Peyer's patch (tissue), 4 donors: ENCODE data around the gene NOSTRIN. TPM values are rescaled to one million over a fixed set of nuclear protein-coding genes. Genes with fewer than 3 reads are reported as not detected.
"Not testable (repeated sequence)": the region's sequence is repeated elsewhere in the genome, so short reads cannot be mapped to it uniquely, and the experiment has no call there.

Source experiments
- DNase-seq, 3 donors: peaks; one replicate each; pipeline ENCODE4 v3.0.0-alpha.2; 2017 to 2019
- H3K27ac ChIP-seq, 4 donors: fragments of 200-600 bp; sonication (generic); one replicate each; pipeline ENCODE4 v1.5.1; 2016 to 2019
- H3K27me3 ChIP-seq, 2 donors: fragments of 200-600 bp; sonication (generic); one replicate each; pipeline ENCODE4 v1.5.1; 2019
- H3K36me3 ChIP-seq, 3 donors: fragments of 200-600 bp; sonication (generic); one replicate each; pipeline ENCODE4 v1.5.1; 2016 to 2019
- H3K4me1 ChIP-seq, 4 donors: fragments of 200-600 bp; sonication (generic); one replicate each; pipeline ENCODE4 v1.5.1; 2016 to 2019
- H3K4me3 ChIP-seq, 4 donors: fragments of 200-600 bp; sonication (generic); 1 replicate in 3 of 4; 2 replicates in 1 of 4; pipeline ENCODE4 v1.5.1; 2016 to 2019; ENCODE audit warnings: mild to moderate bottlenecking in 1 of 4
- H3K9me3 ChIP-seq, 4 donors: fragments of 200-600 bp; sonication (generic); one replicate each; pipeline ENCODE4 v1.5.1; 2016 to 2019; ENCODE audit warnings: mild to moderate bottlenecking in 1 of 4
- POLR2A ChIP-seq, 2 donors: fragments of 450-650 bp; IDR thresholded peaks; one replicate each; pipeline ENCODE4 v1.5.1; 2017; ENCODE audit warnings: antibody characterized with exemption in 2 of 2, mild to moderate bottlenecking in 2 of 2, moderate library complexity in 2 of 2
- total RNA-seq, 4 donors: library from RNA; depleted of rRNA; stranded (reverse); fragments of >200 nt; gene quantifications; one replicate each; pipeline ENCODE4 v1.1.0, GENCODE V29; 2016
- TF ChIP-seq, protein P1 (sequence below), 6 experiments: fragments of 450-650 bp in 4 of 6; fragments of 200-600 bp in 2 of 6; sonication (generic) in 1 of 6; IDR thresholded peaks; one replicate each; pipeline ENCODE4 v1.5.1; 2017 to 2019; ENCODE audit warnings: antibody characterized with exemption in 6 of 6, mild to moderate bottlenecking in 3 of 6, moderate library complexity in 1 of 6

Gene NOSTRIN
- total RNA-seq, 4 donors from 2014 or later, result 67.4 to 152 (median 87.7) TPM

DNA sequence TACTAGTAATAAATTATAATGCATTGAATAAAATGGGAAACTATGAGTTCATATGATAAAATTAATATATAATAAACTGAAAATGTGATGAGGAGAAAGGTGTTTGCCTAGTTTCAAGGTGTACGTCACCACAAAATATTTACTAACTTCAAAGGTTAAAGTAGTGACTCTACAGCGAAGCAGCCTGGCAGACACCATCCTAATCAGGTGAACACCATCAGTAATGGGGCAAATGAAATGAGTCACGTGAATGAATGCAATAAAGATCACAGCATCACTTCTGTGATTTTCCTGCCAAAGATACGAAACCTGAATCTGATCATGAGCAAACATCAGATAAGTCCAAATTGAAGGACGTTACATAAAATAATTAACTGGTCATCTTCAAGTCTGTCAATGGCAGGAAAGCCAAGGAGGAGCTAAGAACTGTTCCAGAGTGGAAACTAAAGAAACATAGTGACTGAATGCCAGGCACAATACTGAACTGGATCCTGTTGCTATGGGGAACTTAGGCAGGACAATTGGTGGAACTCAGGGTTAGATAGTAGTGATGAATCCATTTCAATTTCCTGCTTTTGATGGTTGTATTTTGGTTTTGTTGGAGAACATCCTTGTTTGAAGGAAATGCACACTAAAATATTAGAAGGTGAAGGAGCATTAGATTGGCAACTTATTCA is 12.1 kb upstream of the NOSTRIN start:
- Histone ChIP-seq H3K27ac (no peak overlapping the region), H3K9me3 (no peaks in the 10 kb centered on the region), H3K27me3 (no peaks in the 10 kb centered on the region), H3K4me1 (no peaks in the 10 kb centered on the region), H3K36me3 (no peaks in the 10 kb centered on the region), H3K4me3 (no peak overlapping the region)
- TF ChIP-seq, protein P1, sequence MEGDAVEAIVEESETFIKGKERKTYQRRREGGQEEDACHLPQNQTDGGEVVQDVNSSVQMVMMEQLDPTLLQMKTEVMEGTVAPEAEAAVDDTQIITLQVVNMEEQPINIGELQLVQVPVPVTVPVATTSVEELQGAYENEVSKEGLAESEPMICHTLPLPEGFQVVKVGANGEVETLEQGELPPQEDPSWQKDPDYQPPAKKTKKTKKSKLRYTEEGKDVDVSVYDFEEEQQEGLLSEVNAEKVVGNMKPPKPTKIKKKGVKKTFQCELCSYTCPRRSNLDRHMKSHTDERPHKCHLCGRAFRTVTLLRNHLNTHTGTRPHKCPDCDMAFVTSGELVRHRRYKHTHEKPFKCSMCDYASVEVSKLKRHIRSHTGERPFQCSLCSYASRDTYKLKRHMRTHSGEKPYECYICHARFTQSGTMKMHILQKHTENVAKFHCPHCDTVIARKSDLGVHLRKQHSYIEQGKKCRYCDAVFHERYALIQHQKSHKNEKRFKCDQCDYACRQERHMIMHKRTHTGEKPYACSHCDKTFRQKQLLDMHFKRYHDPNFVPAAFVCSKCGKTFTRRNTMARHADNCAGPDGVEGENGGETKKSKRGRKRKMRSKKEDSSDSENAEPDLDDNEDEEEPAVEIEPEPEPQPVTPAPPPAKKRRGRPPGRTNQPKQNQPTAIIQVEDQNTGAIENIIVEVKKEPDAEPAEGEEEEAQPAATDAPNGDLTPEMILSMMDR (IDR thresholded peaks at IDR 0.05), result no peak
- TF ChIP-seq POLR2A (IDR thresholded peaks at IDR 0.05), result no peak
- no peak for DNase-seq

- H3K4me3 ChIP-seq, H3K36me3 ChIP-seq, H3K27me3 ChIP-seq: not testable (repeated sequence)
These were observed 11.3 kb upstream of the NOSTRIN start for GRCh38 chr2:168791140-168791539.

GRCh38 chr2:168793596-168793995 is 8.8 kb upstream of the NOSTRIN start:
- Histone ChIP-seq H3K27ac (no peak overlapping the region), H3K27me3 (no peaks in the 10 kb centered on the region), H3K4me3 (no peak overlapping the region), H3K4me1 (peaks cover 0 to under 1% (median 0%) of the 10 kb centered on the region in 4 donors), H3K36me3 (no peaks in the 10 kb centered on the region), H3K9me3 (no peaks in the 10 kb centered on the region)
- no peak for DNase-seq
- TF ChIP-seq POLR2A (IDR thresholded peaks at IDR 0.05), result no peak
- TF ChIP-seq, protein P1 (IDR thresholded peaks at IDR 0.05), result no peak

More at GRCh38 chr2:168791140-168791539, 11.3 kb upstream of the NOSTRIN start:
- DNase-seq, H3K4me1 ChIP-seq, H3K9me3 ChIP-seq, H3K27ac ChIP-seq: not testable (repeated sequence)

DNA sequence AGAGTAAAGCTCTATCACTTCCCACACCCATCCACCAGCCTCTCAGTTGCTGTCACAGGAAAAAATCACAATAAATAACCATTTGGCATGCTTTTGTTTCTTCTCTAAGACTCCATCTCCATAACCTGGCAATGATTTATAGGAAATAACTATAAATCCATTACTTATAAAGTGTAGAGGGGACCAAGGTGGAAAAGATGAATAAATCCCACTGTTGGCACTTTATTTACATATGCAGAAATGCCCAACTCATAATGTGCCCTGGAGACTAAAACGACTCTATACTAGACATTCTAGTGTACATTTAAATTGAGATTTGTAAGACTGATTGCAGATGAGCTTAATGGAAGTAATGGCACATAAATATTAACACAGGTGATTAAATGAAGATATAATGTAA is 7.5 kb upstream of the NOSTRIN start:
- Histone ChIP-seq H3K27me3 (no peaks in the 10 kb centered on the region), H3K4me3 (no peak overlapping the region), H3K27ac (no peak overlapping the region), H3K9me3 (no peaks in the 10 kb centered on the region), H3K36me3 (no peaks in the 10 kb centered on the region), H3K4me1 (peaks cover 0 to 8% (median 0%) of the 10 kb centered on the region in 4 donors)
- no peak for DNase-seq
- TF ChIP-seq, protein P1 (IDR thresholded peaks at IDR 0.05), result no peak
- TF ChIP-seq POLR2A (IDR thresholded peaks at IDR 0.05), result no peak

GRCh38 chr2:168796090-168796577 is 6.3 kb upstream of the NOSTRIN start:
- TF ChIP-seq POLR2A (IDR thresholded peaks at IDR 0.05), result no peak
- TF ChIP-seq, protein P1 (IDR thresholded peaks at IDR 0.05), result no peak
- H3K36me3 ChIP-seq, result no peaks in the 10 kb centered on the region
- peaks cover 0 to 8% (median 0%) of the 10 kb centered on the region in 4 donors for H3K4me1 ChIP-seq
- peak overlapping the region in 1 of 4 donors; percentile 62 for H3K27ac ChIP-seq
- no peak for DNase-seq
- H3K4me3 ChIP-seq, result no peak overlapping the region
- H3K27me3 ChIP-seq, result no peaks in the 10 kb centered on the region
- H3K9me3 ChIP-seq, result no peaks in the 10 kb centered on the region

DNA sequence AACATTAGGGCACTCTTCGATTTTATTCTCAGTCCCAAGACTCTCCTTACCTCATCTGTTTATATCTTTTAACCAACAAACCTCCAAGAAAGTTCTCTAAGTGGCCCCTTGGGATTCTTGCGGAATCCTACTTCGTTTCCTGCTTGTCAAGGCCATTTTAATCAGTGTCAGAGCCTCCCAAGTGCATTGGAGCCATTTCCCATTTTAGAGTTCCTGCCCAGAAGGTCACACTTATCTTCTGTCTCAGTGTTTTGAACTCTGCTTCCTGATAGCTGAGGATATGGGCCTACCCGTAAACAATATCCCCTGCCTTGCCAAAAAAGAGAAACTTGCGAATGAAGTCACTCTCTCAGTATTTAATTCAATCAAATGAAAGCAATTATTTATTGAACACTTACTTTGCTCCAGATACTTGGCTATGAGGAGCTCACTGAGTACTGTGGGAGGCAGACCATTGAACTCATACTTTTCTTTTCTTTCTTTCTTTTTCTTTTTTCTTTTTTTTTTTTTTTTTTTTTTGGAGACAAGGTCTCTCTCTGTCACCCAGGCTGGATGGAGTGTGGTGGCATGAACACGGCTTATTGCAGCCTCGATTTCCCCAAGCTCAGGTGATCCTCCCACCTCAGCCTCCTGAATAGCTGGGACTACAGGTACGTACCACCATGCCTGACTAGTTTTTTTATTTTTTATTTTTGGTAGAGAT is 5.7 kb upstream of the NOSTRIN start:
- Histone ChIP-seq H3K27ac (no peak overlapping the region), H3K9me3 (no peaks in the 10 kb centered on the region), H3K27me3 (no peaks in the 10 kb centered on the region), H3K4me1 (peaks cover 0 to 10% (median 0%) of the 10 kb centered on the region in 4 donors), H3K36me3 (no peaks in the 10 kb centered on the region), H3K4me3 (no peak overlapping the region)
- TF ChIP-seq POLR2A (IDR thresholded peaks at IDR 0.05), result no peak
- TF ChIP-seq, protein P1 (IDR thresholded peaks at IDR 0.05), result no peak
- DNase-seq, result no peak
